Activated CD4-positive, alpha-beta T cell treated with anti-CD3 and anti-CD28 coated beads, Interleukin-2, amount 10 ng/mL, durations not matched to agents 7 days and 5 days (primary cell): ENCODE data around the gene HIC1. TPM values are rescaled to one million over a fixed set of nuclear protein-coding genes. Genes with fewer than 3 reads are reported as not detected.

Experiments used
- CTCF ChIA-PET: fragments of 350-600 bp; sonication (Branson Sonifier 250); formaldehyde crosslinking; loops from one replicate; lab custom pipeline; 2021; ENCODE audit warnings: antibody characterized with exemption; lab: Charles Lee
- POLR2A ChIA-PET: fragments of 350-600 bp; sonication (Branson Sonifier 250); formaldehyde crosslinking; loops from one replicate; lab custom pipeline; 2021; ENCODE audit warnings: antibody characterized with exemption; lab: Charles Lee
- DNase-seq: peaks from one replicate; pipeline ENCODE4 v3.0.0-alpha.2; 2020
- H3K27ac Mint-ChIP-seq: one replicate; pipeline ENCODE4 v1.8.0; 2021; ENCODE audit warnings: mild to moderate bottlenecking, moderate library complexity, mixed read lengths
- H3K27me3 Mint-ChIP-seq: one replicate; pipeline ENCODE4 v1.8.0; 2021; ENCODE audit warnings: mixed read lengths
- H3K36me3 Mint-ChIP-seq: one replicate; pipeline ENCODE4 v1.8.0; 2021; ENCODE audit warnings: low read depth, mixed read lengths
- H3K4me1 Mint-ChIP-seq: one replicate; pipeline ENCODE4 v1.8.0; 2021; ENCODE audit warnings: mixed read lengths
- H3K4me3 Mint-ChIP-seq: one replicate; pipeline ENCODE4 v1.8.0; 2021; ENCODE audit warnings: mild to moderate bottlenecking, moderate library complexity, mixed read lengths
- H3K9me3 Mint-ChIP-seq: one replicate; pipeline ENCODE4 v1.8.0; 2021; ENCODE audit warnings: mixed read lengths
- total RNA-seq, 2 experiments: library from RNA; stranded (reverse); gene quantifications; one replicate each; pipeline ENCODE4 v1.2.3, GENCODE V29; 2021

HIC1 gene
- total RNA-seq, 2 experiments from 2014 or later = 29.0 to 31.0 TPM

GRCh38 chr17:2059547-2060384, 4.9 kb downstream of the HIC1 start:
- H3K27ac Mint-ChIP-seq = peak overlapping the region; percentile 11
- ChIA-PET POLR2A (no interaction called here), CTCF (interaction anchor here (0.5 to 8.5 kb wide), 12 partner anchors 8 to 397 kb away, joined by 3 to 210 read pairs (median 14); partner anchors contain the start of genes SMG6 and SRR)
- peaks cover 36% of the 10 kb centered on the region for H3K36me3 Mint-ChIP-seq
- no peaks in the 10 kb centered on the region for H3K27me3 Mint-ChIP-seq
- H3K9me3 Mint-ChIP-seq = no peaks in the 10 kb centered on the region
- H3K4me3 Mint-ChIP-seq = peak overlapping the region; percentile 45
- no peak for DNase-seq
- H3K4me1 Mint-ChIP-seq = peaks cover 28% of the 10 kb centered on the region

- no peak for DNase-seq
- Mint-ChIP-seq H3K27ac (no peak overlapping the region), H3K4me1 (peaks cover 30% of the 10 kb centered on the region), H3K9me3 (no peaks in the 10 kb centered on the region), H3K27me3 (no peaks in the 10 kb centered on the region), H3K4me3 (peak overlapping the region; percentile 1), H3K36me3 (peaks cover 38% of the 10 kb centered on the region)
- POLR2A ChIA-PET = no interaction called here
- CTCF ChIA-PET = interaction anchor here (0.5 to 8.5 kb wide), 5 partner anchors 7 to 397 kb away, joined by 3 to 210 read pairs (median 42); no protein-coding TSS in a partner anchor
These were observed 5.4 kb downstream of the HIC1 start for GRCh38 chr17:2060385-2060658.

GRCh38 chr17:2060681-2061440, 6.0 kb downstream of the HIC1 start:
- POLR2A ChIA-PET = no interaction called here
- Mint-ChIP-seq H3K4me1 (peaks cover 30% of the 10 kb centered on the region), H3K36me3 (peaks cover 40% of the 10 kb centered on the region)

GRCh38 chr17:2061441-2061958, 6.6 kb downstream of the HIC1 start:
- H3K4me1 Mint-ChIP-seq = peaks cover 32% of the 10 kb centered on the region
- H3K4me3 Mint-ChIP-seq = no peak overlapping the region
- DNase-seq = no peak
- H3K36me3 Mint-ChIP-seq = peaks cover 42% of the 10 kb centered on the region
- H3K27me3 Mint-ChIP-seq = no peaks in the 10 kb centered on the region
- no peaks in the 10 kb centered on the region for H3K9me3 Mint-ChIP-seq
- ChIA-PET POLR2A (interaction anchor here (0.7 kb wide), 1 partner anchor 134 kb away, joined by 3 read pairs; no protein-coding TSS in a partner anchor), CTCF (interaction anchor here (1.0 kb wide), 1 partner anchor 214 kb away, joined by 4 read pairs; no protein-coding TSS in a partner anchor)
- no peak overlapping the region for H3K27ac Mint-ChIP-seq

More at GRCh38 chr17:2060681-2061440, 6.0 kb downstream of the HIC1 start:
- no peaks in the 10 kb centered on the region for H3K9me3 Mint-ChIP-seq
- no peak overlapping the region for H3K27ac Mint-ChIP-seq
- CTCF ChIA-PET = interaction anchor here (0.5 to 8.5 kb wide), 4 partner anchors 184 to 396 kb away, joined by 3 to 210 read pairs (median 23); no protein-coding TSS in a partner anchor
- peak overlapping the region; percentile 1 for H3K4me3 Mint-ChIP-seq
- DNase-seq = no peak
- H3K27me3 Mint-ChIP-seq = no peaks in the 10 kb centered on the region

- H3K4me1 Mint-ChIP-seq = peaks cover 40% of the 10 kb centered on the region
- no peak overlapping the region for H3K4me3 Mint-ChIP-seq
- peak overlapping the region; percentile 28 for H3K27ac Mint-ChIP-seq
- no peaks in the 10 kb centered on the region for H3K9me3 Mint-ChIP-seq
- POLR2A ChIA-PET = interaction anchor here (0.6 kb wide), 1 partner anchor 21 kb away, joined by 3 read pairs; no protein-coding TSS in a partner anchor
- CTCF ChIA-PET = interaction anchor here (3.8 kb wide), 1 partner anchor 183 kb away, joined by 23 read pairs; no protein-coding TSS in a partner anchor
- H3K36me3 Mint-ChIP-seq = peaks cover 44% of the 10 kb centered on the region
- no peaks in the 10 kb centered on the region for H3K27me3 Mint-ChIP-seq
- no peak for DNase-seq
These were observed 7.8 kb downstream of the HIC1 start for GRCh38 chr17:2062571-2063183.

GRCh38 chr17:2063261-2064146, 8.6 kb downstream of the HIC1 start:
- Mint-ChIP-seq H3K36me3 (peaks cover 52% of the 10 kb centered on the region), H3K27me3 (no peaks in the 10 kb centered on the region), H3K4me3 (no peak overlapping the region), H3K9me3 (no peaks in the 10 kb centered on the region), H3K27ac (peak overlapping the region; percentile 54), H3K4me1 (peaks cover 46% of the 10 kb centered on the region)
- POLR2A ChIA-PET = no interaction called here
- DNase-seq = no peak
- CTCF ChIA-PET = interaction anchor here (1.0 to 8.9 kb wide), 5 partner anchors 7 to 220 kb away, joined by 4 to 110 read pairs (median 4); partner anchors contain the start of gene HIC1

GRCh38 chr17:2064147-2064489, 9.2 kb downstream of the HIC1 start:
- no peaks in the 10 kb centered on the region for H3K27me3 Mint-ChIP-seq
- ChIA-PET CTCF (interaction anchor here (1.0 to 8.9 kb wide), 7 partner anchors 8 to 219 kb away, joined by 3 to 110 read pairs (median 4); partner anchors contain the start of gene HIC1), POLR2A (no interaction called here)
- peaks cover 52% of the 10 kb centered on the region for H3K4me1 Mint-ChIP-seq
- H3K27ac Mint-ChIP-seq = peak overlapping the region; percentile 54
- H3K9me3 Mint-ChIP-seq = no peaks in the 10 kb centered on the region
- H3K36me3 Mint-ChIP-seq = peaks cover 58% of the 10 kb centered on the region
- no peak overlapping the region for H3K4me3 Mint-ChIP-seq
- DNase-seq = no peak

GRCh38 chr17:2064520-2064971, 9.6 kb downstream of the HIC1 start:
- H3K4me3 Mint-ChIP-seq = no peak overlapping the region
- H3K27ac Mint-ChIP-seq = peak overlapping the region; percentile 9
- ChIA-PET POLR2A (no interaction called here), CTCF (interaction anchor here (1.0 to 8.9 kb wide), 9 partner anchors 8 to 219 kb away, joined by 3 to 110 read pairs (median 4); partner anchors contain the start of gene HIC1)
- H3K9me3 Mint-ChIP-seq = no peaks in the 10 kb centered on the region
- H3K27me3 Mint-ChIP-seq = no peaks in the 10 kb centered on the region
- peaks cover 56% of the 10 kb centered on the region for H3K36me3 Mint-ChIP-seq
- DNase-seq = no peak
- peaks cover 54% of the 10 kb centered on the region for H3K4me1 Mint-ChIP-seq

GRCh38 chr17:2064980-2065785, 10.3 kb downstream of the HIC1 start:
- Mint-ChIP-seq H3K27me3 (no peaks in the 10 kb centered on the region), H3K27ac (peak overlapping the region; percentile 9), H3K36me3 (peaks cover 55% of the 10 kb centered on the region), H3K4me3 (no peak overlapping the region), H3K9me3 (no peaks in the 10 kb centered on the region), H3K4me1 (peaks cover 56% of the 10 kb centered on the region)
- peak; percentile 72 for DNase-seq
- CTCF ChIA-PET = interaction anchor here (0.8 to 8.9 kb wide), 13 partner anchors 9 to 218 kb away, joined by 3 to 110 read pairs (median 4); partner anchors contain the start of gene HIC1
- POLR2A ChIA-PET = interaction anchor here (0.6 kb wide), 2 partner anchors 28 to 226 kb away, joined by 3 to 4 read pairs; no protein-coding TSS in a partner anchor

- ChIA-PET CTCF (interaction anchor here (0.8 to 8.9 kb wide), 9 partner anchors 9 to 217 kb away, joined by 3 to 110 read pairs (median 4); partner anchors contain the start of gene HIC1), POLR2A (no interaction called here)
- peak overlapping the region; percentile 3 for H3K27ac Mint-ChIP-seq
- DNase-seq = no peak
- peaks cover 57% of the 10 kb centered on the region for H3K4me1 Mint-ChIP-seq
- H3K27me3 Mint-ChIP-seq = no peaks in the 10 kb centered on the region
- peaks cover 50% of the 10 kb centered on the region for H3K36me3 Mint-ChIP-seq
- H3K4me3 Mint-ChIP-seq = no peak overlapping the region
- H3K9me3 Mint-ChIP-seq = no peaks in the 10 kb centered on the region
These were observed 11.1 kb downstream of the HIC1 start for GRCh38 chr17:2065949-2066400.
